DOHH2 (cell line): ENCODE measurements around the gene TBCK.

Source experiments
- H3F3A ChIP-seq: fragments of 200-600 bp; sonication (generic), shearing (Covaris generic); 2 replicates; pipeline ENCODE4 v1.6.0; 2016; ENCODE audit warnings: antibody characterized with exemption, mild to moderate bottlenecking; ENCODE audit not compliant: control insufficient read depth, insufficient read depth
- H3K27ac ChIP-seq: fragments of 200-600 bp; sonication (generic); 2 replicates; pipeline ENCODE4 v1.5.1; 2014; ENCODE audit warnings: low read depth, mild to moderate bottlenecking, low read length, moderate library complexity
- H3K27me3 ChIP-seq: fragments of 200-600 bp; sonication (generic); 2 replicates; pipeline ENCODE4 v1.6.1; 2014; ENCODE audit warnings: mild to moderate bottlenecking, low read length, mixed read lengths; ENCODE audit not compliant: control insufficient read depth
- H3K36me3 ChIP-seq: fragments of 200-600 bp; sonication (generic); 2 replicates; pipeline ENCODE4 v1.6.1; 2014; ENCODE audit warnings: mild to moderate bottlenecking, low read length, moderate library complexity, mixed read lengths; ENCODE audit not compliant: control insufficient read depth
- H3K4me1 ChIP-seq: fragments of 200-600 bp; sonication (generic); 2 replicates; pipeline ENCODE4 v1.6.1; 2014; ENCODE audit warnings: mild to moderate bottlenecking, low read length, mixed read lengths; ENCODE audit not compliant: control insufficient read depth
- H3K4me2 ChIP-seq: fragments of 200-600 bp; sonication (generic); 2 replicates; pipeline ENCODE4 v1.6.0; 2014; ENCODE audit warnings: mild to moderate bottlenecking, low read length, moderate library complexity
- H3K4me3 ChIP-seq: fragments of 200-600 bp; sonication (generic); 2 replicates; pipeline ENCODE4 v1.5.1; 2014; ENCODE audit warnings: mild to moderate bottlenecking, low read length, mixed read lengths
- H3K79me2 ChIP-seq: fragments of 200-600 bp; sonication (generic); 2 replicates; pipeline ENCODE4 v1.6.1; 2014; ENCODE audit warnings: mild to moderate bottlenecking, low read length, mixed read lengths; ENCODE audit not compliant: control insufficient read depth
- H3K9me2 ChIP-seq: fragments of 200-600 bp; sonication (generic); replicated peaks from 2 replicates; pipeline ENCODE4 v1.6.1; 2014; ENCODE audit warnings: mild to moderate bottlenecking, low read length, mixed read lengths; ENCODE audit not compliant: control insufficient read depth
- H3K9me3 ChIP-seq: fragments of 200-600 bp; sonication (generic); 2 replicates; pipeline ENCODE4 v1.6.1; 2014; ENCODE audit warnings: antibody characterized with exemption, low read length, mixed read lengths; ENCODE audit not compliant: control insufficient read depth, insufficient read depth
- H4K20me1 ChIP-seq: fragments of 200-600 bp; sonication (generic); 2 replicates; pipeline ENCODE4 v1.6.0; 2014; ENCODE audit warnings: low read depth, mild to moderate bottlenecking, antibody characterized with exemption, low read length, moderate library complexity; ENCODE audit not compliant: control insufficient read depth, insufficient read depth
- EZH2phosphoT487 ChIP-seq: fragments of 200-600 bp; sonication (generic); IDR thresholded peaks from 2 replicates; pipeline ENCODE4 v1.6.1; 2017; ENCODE audit warnings: borderline replicate concordance, mild to moderate bottlenecking, antibody characterized with exemption, low read length, moderate library complexity, mixed read lengths
- TF ChIP-seq, protein P1 (sequence below): fragments of 200-600 bp; sonication (generic); IDR thresholded peaks from one replicate; pipeline ENCODE4 v1.5.1; 2014; ENCODE audit warnings: antibody characterized with exemption, mild to moderate bottlenecking, low read depth, low read length; ENCODE audit not compliant: poor library complexity, severe bottlenecking

TBCK gene

DNA sequence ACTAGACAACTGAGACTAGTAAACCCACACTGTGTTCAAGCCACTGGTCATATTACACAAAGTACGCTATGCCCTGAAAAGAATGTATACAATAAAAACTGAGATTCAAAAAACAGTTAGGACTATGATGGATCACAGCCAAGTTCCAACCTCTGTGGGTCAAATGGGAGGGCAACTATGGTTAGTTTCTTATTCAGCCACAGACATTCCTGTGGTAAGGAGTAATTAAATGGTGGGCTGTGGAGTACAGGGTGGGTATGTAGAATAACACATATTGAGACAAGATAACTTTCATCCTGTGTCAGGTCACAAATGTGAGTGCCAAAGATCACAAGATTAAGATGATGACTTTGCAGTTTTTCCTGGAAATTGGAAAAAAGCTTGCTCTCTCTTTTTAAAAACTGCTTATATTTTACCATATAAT, 253.5 kb downstream of the TBCK start:
- Histone ChIP-seq H3K4me3 (no peak overlapping the region), H3K9me3 (no peaks in the 10 kb centered on the region), H3K9me2 (no peaks in the 10 kb centered on the region), H3K79me2 (no peaks in the 10 kb centered on the region), H3K27ac (no peak overlapping the region), H3K27me3 (no peaks in the 10 kb centered on the region), H3K36me3 (no peaks in the 10 kb centered on the region), H4K20me1 (no peaks in the 10 kb centered on the region), H3K4me2 (no peak overlapping the region), H3K4me1 (no peaks in the 10 kb centered on the region), H3F3A (no peaks in the 10 kb centered on the region)
- TF ChIP-seq EZH2phosphoT487 = no peak
- TF ChIP-seq, protein P1, sequence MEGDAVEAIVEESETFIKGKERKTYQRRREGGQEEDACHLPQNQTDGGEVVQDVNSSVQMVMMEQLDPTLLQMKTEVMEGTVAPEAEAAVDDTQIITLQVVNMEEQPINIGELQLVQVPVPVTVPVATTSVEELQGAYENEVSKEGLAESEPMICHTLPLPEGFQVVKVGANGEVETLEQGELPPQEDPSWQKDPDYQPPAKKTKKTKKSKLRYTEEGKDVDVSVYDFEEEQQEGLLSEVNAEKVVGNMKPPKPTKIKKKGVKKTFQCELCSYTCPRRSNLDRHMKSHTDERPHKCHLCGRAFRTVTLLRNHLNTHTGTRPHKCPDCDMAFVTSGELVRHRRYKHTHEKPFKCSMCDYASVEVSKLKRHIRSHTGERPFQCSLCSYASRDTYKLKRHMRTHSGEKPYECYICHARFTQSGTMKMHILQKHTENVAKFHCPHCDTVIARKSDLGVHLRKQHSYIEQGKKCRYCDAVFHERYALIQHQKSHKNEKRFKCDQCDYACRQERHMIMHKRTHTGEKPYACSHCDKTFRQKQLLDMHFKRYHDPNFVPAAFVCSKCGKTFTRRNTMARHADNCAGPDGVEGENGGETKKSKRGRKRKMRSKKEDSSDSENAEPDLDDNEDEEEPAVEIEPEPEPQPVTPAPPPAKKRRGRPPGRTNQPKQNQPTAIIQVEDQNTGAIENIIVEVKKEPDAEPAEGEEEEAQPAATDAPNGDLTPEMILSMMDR = no peak

GRCh38 chr4:106058921-106059320, 257.1 kb downstream of the TBCK start:
- Histone ChIP-seq H3K27me3 (no peaks in the 10 kb centered on the region), H3K4me3 (no peak overlapping the region), H3K9me3 (no peaks in the 10 kb centered on the region), H3K36me3 (no peaks in the 10 kb centered on the region), H4K20me1 (no peaks in the 10 kb centered on the region), H3K79me2 (no peaks in the 10 kb centered on the region), H3K27ac (no peak overlapping the region), H3K4me2 (no peak overlapping the region), H3K9me2 (no peaks in the 10 kb centered on the region), H3F3A (no peaks in the 10 kb centered on the region), H3K4me1 (no peaks in the 10 kb centered on the region)
- TF ChIP-seq, protein P1 = no peak

DNA sequence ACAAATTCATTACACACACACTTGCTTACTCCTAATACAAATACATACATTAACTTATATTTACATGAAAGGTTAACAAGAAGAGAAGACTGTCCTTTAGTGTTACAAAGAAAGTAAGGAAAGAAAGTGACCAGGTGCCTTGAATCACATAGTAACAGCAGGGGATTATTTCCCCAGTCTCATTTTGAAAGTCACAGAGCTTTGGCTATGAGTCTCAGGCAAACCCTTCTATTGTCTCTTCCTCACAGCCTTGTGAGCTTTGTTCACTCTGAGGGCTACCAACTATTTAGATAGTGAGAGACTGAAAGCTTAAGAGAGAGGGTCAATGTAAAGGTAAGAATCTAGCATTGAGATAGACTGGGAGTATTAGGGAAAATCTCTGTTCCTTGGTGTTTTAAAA, 259.1 kb downstream of the TBCK start:
- TF ChIP-seq, protein P1 = no peak
- TF ChIP-seq EZH2phosphoT487 = no peak
- no peaks in the 10 kb centered on the region for H3K27me3 ChIP-seq
- no peaks in the 10 kb centered on the region for H3K36me3 ChIP-seq
- no peaks in the 10 kb centered on the region for H3K9me3 ChIP-seq
- no peaks in the 10 kb centered on the region for H3K4me1 ChIP-seq
- no peaks in the 10 kb centered on the region for H3K79me2 ChIP-seq
- no peak overlapping the region for H3K27ac ChIP-seq
- H3K4me2 ChIP-seq = no peak overlapping the region
- H4K20me1 ChIP-seq = no peaks in the 10 kb centered on the region
- H3K4me3 ChIP-seq = no peak overlapping the region
- H3F3A ChIP-seq = no peaks in the 10 kb centered on the region
- no peaks in the 10 kb centered on the region for H3K9me2 ChIP-seq

DNA sequence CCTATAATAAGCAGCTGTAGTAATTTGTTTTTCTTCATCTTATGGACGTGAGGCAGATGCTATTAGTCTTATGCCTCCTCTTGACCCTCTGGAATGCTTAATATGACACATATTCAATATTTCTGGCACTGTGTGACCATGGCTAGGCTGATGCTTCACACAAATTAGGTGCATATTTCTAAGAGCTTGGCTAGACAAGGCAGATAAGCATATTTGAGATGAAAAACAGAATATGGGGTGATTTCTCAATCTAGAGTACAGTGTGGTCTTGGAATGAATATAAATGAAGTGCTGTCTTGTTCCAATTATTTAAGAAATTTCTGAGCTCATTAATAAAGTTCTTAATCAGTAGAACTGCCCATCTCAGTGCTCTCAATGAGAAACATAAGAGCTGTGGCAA, 264.5 kb downstream of the TBCK start:
- TF ChIP-seq EZH2phosphoT487 = no peak
- TF ChIP-seq, protein P1 = no peak
- no peaks in the 10 kb centered on the region for H3K79me2 ChIP-seq
- no peaks in the 10 kb centered on the region for H3K36me3 ChIP-seq
- H4K20me1 ChIP-seq = no peaks in the 10 kb centered on the region
- H3K27me3 ChIP-seq = no peaks in the 10 kb centered on the region
- no peak overlapping the region for H3K4me3 ChIP-seq
- H3K9me2 ChIP-seq = no peaks in the 10 kb centered on the region
- H3F3A ChIP-seq = no peaks in the 10 kb centered on the region
- H3K27ac ChIP-seq = no peak overlapping the region
- H3K4me1 ChIP-seq = no peaks in the 10 kb centered on the region
- H3K9me3 ChIP-seq = no peaks in the 10 kb centered on the region
- no peak overlapping the region for H3K4me2 ChIP-seq
